ENCODE data around the gene IL16.

DNA sequence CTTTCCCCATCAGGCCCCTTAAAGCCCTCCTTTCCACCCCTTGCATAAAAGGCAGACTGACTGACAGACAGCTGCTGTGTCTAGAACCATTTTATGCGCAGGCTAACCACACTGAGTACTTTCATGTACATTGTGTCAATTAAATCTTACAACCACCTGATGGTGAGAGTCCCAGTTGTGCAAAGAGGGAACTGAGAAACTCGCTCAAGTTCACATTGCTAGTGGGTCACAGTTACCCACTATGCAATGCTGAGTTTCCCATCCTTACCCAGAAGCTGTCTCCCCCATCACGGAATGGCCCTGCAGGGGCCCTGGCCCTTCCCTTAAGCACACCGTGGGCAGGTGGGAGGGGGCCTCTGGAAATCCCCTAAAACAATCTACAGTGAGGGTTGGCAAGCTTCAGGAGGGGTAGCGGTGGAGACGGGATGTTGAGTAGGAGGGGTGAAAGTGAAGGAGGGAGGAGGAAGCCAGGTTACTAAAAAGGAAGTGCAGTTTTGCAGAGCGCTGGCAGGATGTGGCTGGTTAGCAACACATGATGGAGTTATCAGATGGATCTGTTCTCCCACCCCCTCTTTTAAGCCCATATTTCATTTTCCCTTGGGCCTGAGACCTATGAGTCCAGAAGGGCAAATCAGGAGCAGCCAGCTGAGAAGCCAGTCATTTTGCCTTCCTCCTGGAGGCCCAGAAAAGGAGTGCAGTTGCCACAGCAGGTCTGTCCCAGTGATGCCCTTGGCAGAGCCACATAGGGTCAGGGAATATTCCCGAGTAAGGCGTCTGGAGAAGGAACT lies 97.2 kb downstream of the IL16 start:
- TF ChIP-seq SP1 (IDR thresholded peaks at IDR 0.05) (no peak), NFRKB (IDR thresholded peaks at IDR 0.05) (no peak), TARDBP (IDR thresholded peaks at IDR 0.05) (no peak), ZNF384 (IDR thresholded peaks at IDR 0.05) (no peak), PKNOX1 (IDR thresholded peaks at IDR 0.05) (no peak)
